HG03066 (cell line): ENCODE results near the gene POMT1.
"Not testable (repeated sequence)": the region's sequence is repeated elsewhere in the genome, so short reads cannot be mapped to it uniquely, and the experiment has no call there.

Experiments used
- ATAC-seq: cut with Tn5 transposase; IDR thresholded peaks from one replicate; pipeline ENCODE4 v1.9.1; 2021; ENCODE audit warnings: low read depth; ENCODE audit not compliant: unreplicated experiment

Gene POMT1

GRCh38 chr9:131545786-131546335 is 43.1 kb downstream of the POMT1 start:
- no peak for ATAC-seq

GRCh38 chr9:131546336-131547084 is 43.8 kb downstream of the POMT1 start:
- no peak for ATAC-seq

- ATAC-seq = not testable (repeated sequence)
Measured at GRCh38 chr9:131549186-131549585, 46.5 kb downstream of the POMT1 start.

- not testable (repeated sequence) for ATAC-seq
Measured at GRCh38 chr9:131550465-131550864, 47.7 kb downstream of the POMT1 start.

- ATAC-seq = no peak
Measured at GRCh38 chr9:131552030-131552429, 49.3 kb downstream of the POMT1 start.

- ATAC-seq = no peak
Measured at GRCh38 chr9:131554087-131554842, 51.5 kb downstream of the POMT1 start.

- no peak for ATAC-seq
Measured at GRCh38 chr9:131554843-131555351, 52.2 kb downstream of the POMT1 start.

GRCh38 chr9:131555841-131556673 is 53.3 kb downstream of the POMT1 start:
- ATAC-seq = no peak

GRCh38 chr9:131557855-131558548 is 55.3 kb downstream of the POMT1 start:
- ATAC-seq = no peak

- no peak for ATAC-seq
Measured at GRCh38 chr9:131559421-131560000, 56.8 kb downstream of the POMT1 start.

- ATAC-seq = no peak
Measured at GRCh38 chr9:131562032-131562959, 59.6 kb downstream of the POMT1 start.

GRCh38 chr9:131565369-131565768 is 62.7 kb downstream of the POMT1 start:
- ATAC-seq = no peak

- ATAC-seq = no peak
Measured at GRCh38 chr9:131566158-131566557, 63.4 kb downstream of the POMT1 start.

- ATAC-seq = no peak
Measured at GRCh38 chr9:131567910-131568309, 65.2 kb downstream of the POMT1 start.
